ENCODE data around the gene SEC31A.

SEC31A gene

DNA sequence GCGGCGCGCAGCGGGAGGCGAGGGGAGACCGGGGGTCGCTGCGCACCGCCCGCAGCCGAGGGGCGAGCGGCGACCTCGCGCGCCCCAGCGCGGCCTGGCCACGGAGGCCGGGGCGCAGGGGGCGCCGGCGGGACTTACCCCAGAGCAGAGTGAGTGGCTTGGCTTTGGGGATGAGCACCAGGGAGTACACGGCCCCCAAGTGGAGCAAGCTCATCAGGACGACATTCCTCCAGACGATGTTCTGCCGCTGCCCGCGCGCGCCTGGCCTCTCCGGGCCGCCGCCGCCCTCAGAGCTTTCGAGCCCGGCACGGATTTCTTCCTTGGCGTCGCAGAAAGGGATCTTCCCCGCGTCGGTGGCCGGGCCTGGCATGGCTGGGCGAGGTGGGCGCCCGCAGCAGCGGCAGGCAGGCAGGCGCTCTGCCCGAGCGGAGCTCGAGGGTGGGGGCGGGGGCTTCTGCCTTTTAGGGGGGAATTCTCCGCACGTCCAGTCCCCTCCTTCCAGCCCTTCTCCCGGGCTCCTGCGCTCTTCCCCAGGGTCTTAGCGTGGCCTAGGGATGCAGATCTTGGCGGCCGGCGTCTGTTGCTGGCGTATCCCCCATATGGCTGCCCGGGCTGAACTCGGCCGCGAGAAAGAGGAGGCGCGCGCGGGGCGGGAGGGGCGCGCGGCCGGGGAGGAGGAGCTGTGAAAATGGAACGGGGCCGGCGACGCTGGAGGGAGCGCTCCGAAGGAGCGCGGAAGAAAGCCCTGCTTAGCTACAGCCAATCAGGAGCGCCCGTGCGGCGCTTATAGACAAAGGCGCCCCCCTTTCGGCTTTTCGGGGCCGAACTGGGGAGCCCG is 92.6 kb downstream of the SEC31A start, which contains the start of gene SCD5:
SCD5 (minus strand) TSS at position 629 of the 838 bp plus-strand sequence; CDS start at position 370, 259 bp downstream.
- Histone ChIP-seq H3K4me3 (replicated peaks; ENCODE audit: insufficient read depth, low read length) (peak within 1 kb of the TSS; percentile 51), H3K27me3 (ENCODE audit: insufficient read depth, poor library complexity, severe bottlenecking) (peaks cover 28% of the 10 kb centered on the region), H3K27ac (replicated peaks) (no peak within 1 kb of the TSS)
- TF ChIP-seq POLR2AphosphoS5 (IDR thresholded peaks at IDR 0.05; ENCODE audit: low read depth): no peak
- TF ChIP-seq GABPA (IDR thresholded peaks at IDR 0.05; ENCODE audit: low read depth): no peak
- TF ChIP-seq, protein P1, sequence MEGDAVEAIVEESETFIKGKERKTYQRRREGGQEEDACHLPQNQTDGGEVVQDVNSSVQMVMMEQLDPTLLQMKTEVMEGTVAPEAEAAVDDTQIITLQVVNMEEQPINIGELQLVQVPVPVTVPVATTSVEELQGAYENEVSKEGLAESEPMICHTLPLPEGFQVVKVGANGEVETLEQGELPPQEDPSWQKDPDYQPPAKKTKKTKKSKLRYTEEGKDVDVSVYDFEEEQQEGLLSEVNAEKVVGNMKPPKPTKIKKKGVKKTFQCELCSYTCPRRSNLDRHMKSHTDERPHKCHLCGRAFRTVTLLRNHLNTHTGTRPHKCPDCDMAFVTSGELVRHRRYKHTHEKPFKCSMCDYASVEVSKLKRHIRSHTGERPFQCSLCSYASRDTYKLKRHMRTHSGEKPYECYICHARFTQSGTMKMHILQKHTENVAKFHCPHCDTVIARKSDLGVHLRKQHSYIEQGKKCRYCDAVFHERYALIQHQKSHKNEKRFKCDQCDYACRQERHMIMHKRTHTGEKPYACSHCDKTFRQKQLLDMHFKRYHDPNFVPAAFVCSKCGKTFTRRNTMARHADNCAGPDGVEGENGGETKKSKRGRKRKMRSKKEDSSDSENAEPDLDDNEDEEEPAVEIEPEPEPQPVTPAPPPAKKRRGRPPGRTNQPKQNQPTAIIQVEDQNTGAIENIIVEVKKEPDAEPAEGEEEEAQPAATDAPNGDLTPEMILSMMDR (IDR thresholded peaks at IDR 0.05; ENCODE audit: insufficient read depth, low read length): no peak
- no peak for TF ChIP-seq SPI1 (IDR thresholded peaks at IDR 0.05; ENCODE audit: borderline replicate concordance, low read depth)
- TF ChIP-seq, protein P2, sequence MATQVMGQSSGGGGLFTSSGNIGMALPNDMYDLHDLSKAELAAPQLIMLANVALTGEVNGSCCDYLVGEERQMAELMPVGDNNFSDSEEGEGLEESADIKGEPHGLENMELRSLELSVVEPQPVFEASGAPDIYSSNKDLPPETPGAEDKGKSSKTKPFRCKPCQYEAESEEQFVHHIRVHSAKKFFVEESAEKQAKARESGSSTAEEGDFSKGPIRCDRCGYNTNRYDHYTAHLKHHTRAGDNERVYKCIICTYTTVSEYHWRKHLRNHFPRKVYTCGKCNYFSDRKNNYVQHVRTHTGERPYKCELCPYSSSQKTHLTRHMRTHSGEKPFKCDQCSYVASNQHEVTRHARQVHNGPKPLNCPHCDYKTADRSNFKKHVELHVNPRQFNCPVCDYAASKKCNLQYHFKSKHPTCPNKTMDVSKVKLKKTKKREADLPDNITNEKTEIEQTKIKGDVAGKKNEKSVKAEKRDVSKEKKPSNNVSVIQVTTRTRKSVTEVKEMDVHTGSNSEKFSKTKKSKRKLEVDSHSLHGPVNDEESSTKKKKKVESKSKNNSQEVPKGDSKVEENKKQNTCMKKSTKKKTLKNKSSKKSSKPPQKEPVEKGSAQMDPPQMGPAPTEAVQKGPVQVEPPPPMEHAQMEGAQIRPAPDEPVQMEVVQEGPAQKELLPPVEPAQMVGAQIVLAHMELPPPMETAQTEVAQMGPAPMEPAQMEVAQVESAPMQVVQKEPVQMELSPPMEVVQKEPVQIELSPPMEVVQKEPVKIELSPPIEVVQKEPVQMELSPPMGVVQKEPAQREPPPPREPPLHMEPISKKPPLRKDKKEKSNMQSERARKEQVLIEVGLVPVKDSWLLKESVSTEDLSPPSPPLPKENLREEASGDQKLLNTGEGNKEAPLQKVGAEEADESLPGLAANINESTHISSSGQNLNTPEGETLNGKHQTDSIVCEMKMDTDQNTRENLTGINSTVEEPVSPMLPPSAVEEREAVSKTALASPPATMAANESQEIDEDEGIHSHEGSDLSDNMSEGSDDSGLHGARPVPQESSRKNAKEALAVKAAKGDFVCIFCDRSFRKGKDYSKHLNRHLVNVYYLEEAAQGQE (IDR thresholded peaks at IDR 0.05; ENCODE audit: insufficient replicate concordance, low read depth): no peak
- peak; percentile 8 to 16 for DNase-seq (ENCODE audit: low read depth in 1 of 2, low spot score in 1 of 2)

DNA sequence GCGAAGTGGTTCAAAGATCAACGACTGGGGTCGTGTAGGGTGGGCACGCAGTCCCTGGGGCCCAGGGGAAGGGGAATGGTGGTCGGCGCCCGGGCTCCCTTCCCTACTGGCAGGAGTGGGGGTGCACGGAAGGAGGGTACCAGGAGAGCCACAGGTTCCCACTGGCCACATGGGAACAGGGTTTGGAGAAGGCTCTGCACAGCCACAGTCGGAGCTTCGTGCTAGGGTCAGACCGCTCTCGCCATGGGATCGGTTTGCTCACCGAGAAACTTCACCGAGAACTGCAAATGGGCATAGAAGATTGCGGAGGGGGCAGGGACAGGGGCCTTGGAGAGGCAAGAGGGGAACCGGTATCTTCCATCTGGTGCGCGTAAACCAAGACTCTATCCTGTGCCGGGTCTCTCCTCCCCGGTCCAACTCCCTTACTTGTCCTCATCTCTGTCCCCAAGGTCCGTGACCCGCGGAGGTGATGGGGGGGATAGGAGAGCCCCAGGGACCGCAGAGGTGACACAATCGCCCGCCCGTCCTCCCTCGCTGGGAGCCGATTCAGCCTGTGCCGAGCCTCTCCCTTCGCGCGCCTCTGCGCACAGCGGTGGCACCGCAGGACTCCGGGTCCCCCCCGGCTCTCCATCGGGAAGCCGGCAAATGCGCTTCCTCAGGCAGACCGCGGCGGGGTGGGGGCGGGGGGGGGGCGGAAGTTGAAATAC is 93.4 kb downstream of the SEC31A start:
- peaks cover 28% of the 10 kb centered on the region for H3K27me3 ChIP-seq (ENCODE audit: insufficient read depth, poor library complexity, severe bottlenecking)
- no peak overlapping the region for H3K27ac ChIP-seq (replicated peaks)
- DNase-seq (ENCODE audit: low read depth in 1 of 2, low spot score in 1 of 2): peak in 1 of 2 experiments; percentile 7

DNA sequence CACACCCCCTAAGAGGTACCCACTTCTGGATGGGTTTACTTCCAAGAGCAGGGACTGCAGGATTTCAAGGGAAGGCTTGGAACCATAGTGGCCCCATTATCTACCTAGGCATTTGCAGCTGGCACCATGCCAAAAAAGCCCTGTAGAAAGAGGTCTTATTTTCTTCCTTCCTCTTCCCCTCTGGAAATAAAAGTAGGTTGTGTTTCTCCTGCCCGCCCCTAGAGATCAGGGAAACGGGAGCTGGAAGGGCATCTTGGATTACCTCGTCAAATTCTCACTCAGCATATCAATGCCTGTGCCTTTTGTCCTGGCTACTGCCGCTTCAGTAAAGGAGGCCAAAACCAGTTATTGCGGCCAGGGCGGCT is 93.9 kb downstream of the SEC31A start:
- H3K27me3 ChIP-seq (ENCODE audit: insufficient read depth, poor library complexity, severe bottlenecking): peaks cover 28% of the 10 kb centered on the region
- no peak overlapping the region for H3K27ac ChIP-seq (replicated peaks)
- DNase-seq (ENCODE audit: low read depth in 1 of 2, low spot score in 1 of 2): no peak
- TF ChIP-seq POLR2AphosphoS5 (IDR thresholded peaks at IDR 0.05; ENCODE audit: low read depth) (no peak), SPI1 (IDR thresholded peaks at IDR 0.05; ENCODE audit: borderline replicate concordance, low read depth) (no peak), GABPA (IDR thresholded peaks at IDR 0.05; ENCODE audit: low read depth) (no peak)
- TF ChIP-seq, protein P2 (IDR thresholded peaks at IDR 0.05; ENCODE audit: insufficient replicate concordance, low read depth): no peak
- TF ChIP-seq, protein P1 (IDR thresholded peaks at IDR 0.05; ENCODE audit: insufficient read depth, low read length): no peak
- no peak overlapping the region for H3K4me3 ChIP-seq (replicated peaks; ENCODE audit: insufficient read depth, low read length)

More for the DNA sequence above, 93.4 kb downstream of the SEC31A start:
- no peak for TF ChIP-seq GABPA (IDR thresholded peaks at IDR 0.05; ENCODE audit: low read depth)
- TF ChIP-seq, protein P1 (IDR thresholded peaks at IDR 0.05; ENCODE audit: insufficient read depth, low read length): no peak
- no peak for TF ChIP-seq SPI1 (IDR thresholded peaks at IDR 0.05; ENCODE audit: borderline replicate concordance, low read depth)
- no peak for TF ChIP-seq POLR2AphosphoS5 (IDR thresholded peaks at IDR 0.05; ENCODE audit: low read depth)
- TF ChIP-seq, protein P2 (IDR thresholded peaks at IDR 0.05; ENCODE audit: insufficient replicate concordance, low read depth): no peak
- H3K4me3 ChIP-seq (replicated peaks; ENCODE audit: insufficient read depth, low read length): no peak overlapping the region; the same call in 1 of the 2 replicates

All from HL-60 (cell line).